SU-DHL-6 (cell line): ENCODE measurements around the gene RIPK3.

Experiments used
- H2AFZ ChIP-seq: fragments of 200-600 bp; sonication (generic); 2 replicates; pipeline ENCODE4 v1.6.1; 2014; ENCODE audit warnings: low read depth, mild to moderate bottlenecking, moderate library complexity, mixed read lengths, antibody characterized with exemption, low read length; ENCODE audit not compliant: severe bottlenecking
- H3F3A ChIP-seq: fragments of 200-600 bp; shearing (Covaris generic); 2 replicates; pipeline ENCODE4 v1.6.0; 2016; ENCODE audit warnings: antibody characterized with exemption, mild to moderate bottlenecking; ENCODE audit not compliant: insufficient read depth
- H3K27ac ChIP-seq: fragments of 200-600 bp; sonication (generic); 2 replicates; pipeline ENCODE4 v1.5.1; 2016; ENCODE audit warnings: low read depth, mild to moderate bottlenecking, low read length, moderate library complexity, mixed read lengths
- H3K27me3 ChIP-seq: fragments of 200-600 bp; sonication (generic), shearing (Covaris generic); 2 replicates; pipeline ENCODE4 v1.6.0; 2014; ENCODE audit warnings: mild to moderate bottlenecking, low read length
- H3K36me3 ChIP-seq: fragments of 200-600 bp; sonication (generic); 2 replicates; pipeline ENCODE4 v1.6.1; 2014; ENCODE audit warnings: mild to moderate bottlenecking, low read length, mixed read lengths
- H3K4me2 ChIP-seq: fragments of 300-600, 200-600 bp; shearing (Covaris generic), sonication (generic); 2 replicates; pipeline ENCODE4 v1.6.0; 2014; ENCODE audit warnings: low read length, low read depth, mild to moderate bottlenecking; ENCODE audit not compliant: poor library complexity, severe bottlenecking
- H3K4me3 ChIP-seq: fragments of 200-600 bp; sonication (generic); 2 replicates; pipeline ENCODE4 v1.5.1; 2014; ENCODE audit warnings: antibody characterized with exemption, low read length, mild to moderate bottlenecking, mixed read lengths; ENCODE audit not compliant: insufficient read depth, poor library complexity, severe bottlenecking
- H3K79me2 ChIP-seq: fragments of 200-600 bp; sonication (generic); 2 replicates; pipeline ENCODE4 v1.6.1; 2014; ENCODE audit warnings: mild to moderate bottlenecking, low read length, moderate library complexity; ENCODE audit not compliant: insufficient read depth
- H3K9ac ChIP-seq: fragments of 200-600 bp; sonication (generic); 2 replicates; pipeline ENCODE4 v1.7.0; 2014; ENCODE audit warnings: mild to moderate bottlenecking, low read length
- H3K9me2 ChIP-seq: fragments of 200-600 bp; sonication (generic); replicated peaks from 2 replicates; pipeline ENCODE4 v1.6.1; 2014; ENCODE audit warnings: low read length; ENCODE audit not compliant: insufficient read depth
- H3K9me3 ChIP-seq: fragments of 200-600 bp; sonication (generic); 2 replicates; pipeline ENCODE4 v1.6.1; 2014; ENCODE audit warnings: low read length, mixed read lengths; ENCODE audit not compliant: insufficient read depth
- H4K20me1 ChIP-seq: fragments of 200-600 bp; sonication (generic); 2 replicates; pipeline ENCODE4 v1.6.1; 2014; ENCODE audit warnings: low read depth, mild to moderate bottlenecking, antibody characterized with exemption, low read length, moderate library complexity, mixed read lengths
- CTCF ChIP-seq: fragments of 200-600 bp; sonication (generic); IDR thresholded peaks from one replicate; pipeline ENCODE4 v1.5.1; 2017; ENCODE audit warnings: antibody characterized with exemption, mild to moderate bottlenecking, low read length, moderate library complexity; ENCODE audit not compliant: insufficient read depth, poor library complexity, severe bottlenecking
- EZH2phosphoT487 ChIP-seq: fragments of 200-600 bp; sonication (generic), shearing (Covaris generic); conservative IDR thresholded peaks from 2 replicates; pipeline ENCODE4 v1.6.1; 2018; ENCODE audit warnings: mild to moderate bottlenecking, antibody characterized with exemption, low read length, moderate library complexity, mixed read lengths

RIPK3 gene

DNA sequence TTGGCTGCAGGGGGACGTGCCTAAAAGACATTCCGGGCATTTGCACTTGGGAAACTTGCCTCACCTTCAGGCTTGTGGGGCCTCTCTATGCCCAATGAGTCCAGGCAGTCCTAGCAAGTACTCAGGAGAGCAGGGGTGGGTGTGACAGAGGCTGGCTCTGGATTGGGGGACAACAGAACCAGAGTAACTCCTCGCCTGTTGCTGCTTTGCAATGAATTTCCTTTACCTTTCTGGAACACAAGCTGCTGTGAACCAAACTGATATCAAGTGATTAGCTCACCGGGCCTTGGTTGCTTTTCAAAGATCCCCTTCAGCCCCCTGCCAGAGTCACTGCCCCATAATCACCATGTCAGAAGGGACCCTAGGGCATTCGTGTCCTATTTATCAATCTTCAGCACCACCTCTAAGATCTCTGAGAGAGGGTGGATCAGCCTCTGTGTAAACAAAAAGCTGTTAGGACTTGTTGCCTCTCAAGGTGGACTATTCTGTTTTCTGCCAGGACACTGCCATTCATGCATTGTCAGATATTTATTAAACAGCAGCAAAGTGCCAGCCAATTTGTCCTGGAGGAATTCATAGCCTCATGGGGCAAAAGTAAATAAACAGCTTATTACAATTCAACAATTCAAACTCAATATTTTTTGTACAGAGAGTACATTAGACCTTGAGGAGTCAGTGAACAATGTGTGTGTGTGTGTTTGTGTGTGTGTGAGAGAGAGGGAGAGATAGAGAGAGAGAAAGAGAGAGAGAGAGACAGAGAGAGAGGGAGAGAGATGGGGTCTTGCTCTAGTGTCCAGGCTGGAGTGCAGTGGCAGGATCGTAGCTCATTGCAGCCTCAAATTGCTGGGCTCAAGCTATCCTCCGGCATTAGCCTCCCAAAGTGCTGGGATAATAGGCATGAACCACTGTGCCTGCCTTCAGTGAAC is 39.5 kb upstream of the RIPK3 start:
- Histone ChIP-seq H3K9ac (no peak overlapping the region), H4K20me1 (no peaks in the 10 kb centered on the region), H3K9me3 (no peaks in the 10 kb centered on the region), H3K9me2 (no peaks in the 10 kb centered on the region), H3K27me3 (no peaks in the 10 kb centered on the region), H3K4me2 (no peak overlapping the region), H3K79me2 (no peaks in the 10 kb centered on the region), H2AFZ (no peak overlapping the region), H3F3A (no peaks in the 10 kb centered on the region), H3K4me3 (no peak overlapping the region), H3K36me3 (no peaks in the 10 kb centered on the region), H3K27ac (no peak overlapping the region)
- TF ChIP-seq CTCF = no peak
- TF ChIP-seq EZH2phosphoT487 = no peak

- H3K27me3 ChIP-seq = no peaks in the 10 kb centered on the region
Observed at GRCh38 chr14:24378327-24378726, 38.5 kb upstream of the RIPK3 start.

GRCh38 chr14:24377657-24378056 is 37.9 kb upstream of the RIPK3 start:
- Histone ChIP-seq H3K79me2 (no peaks in the 10 kb centered on the region), H3K4me3 (no peak overlapping the region), H3K9me2 (no peaks in the 10 kb centered on the region), H3F3A (no peaks in the 10 kb centered on the region), H3K36me3 (no peaks in the 10 kb centered on the region), H3K9ac (no peak overlapping the region), H4K20me1 (no peaks in the 10 kb centered on the region), H3K4me2 (no peak overlapping the region), H3K9me3 (no peaks in the 10 kb centered on the region), H3K27ac (no peak overlapping the region), H3K27me3 (no peaks in the 10 kb centered on the region), H2AFZ (no peak overlapping the region)
- TF ChIP-seq CTCF (no peak), EZH2phosphoT487 (no peak)

More at GRCh38 chr14:24378327-24378726, 38.5 kb upstream of the RIPK3 start:
- H3K27ac ChIP-seq = no peak overlapping the region
- no peaks in the 10 kb centered on the region for H4K20me1 ChIP-seq
- no peak overlapping the region for H3K4me2 ChIP-seq
- no peak overlapping the region for H3K9ac ChIP-seq
- H3K4me3 ChIP-seq = no peak overlapping the region
- H3F3A ChIP-seq = no peaks in the 10 kb centered on the region
- H2AFZ ChIP-seq = no peak overlapping the region
- no peaks in the 10 kb centered on the region for H3K79me2 ChIP-seq
- H3K36me3 ChIP-seq = no peaks in the 10 kb centered on the region
- no peak for TF ChIP-seq EZH2phosphoT487
- TF ChIP-seq CTCF = no peak
- no peaks in the 10 kb centered on the region for H3K9me2 ChIP-seq
- no peaks in the 10 kb centered on the region for H3K9me3 ChIP-seq
